ENCODE measurements around the gene PRKCH.

GRCh38 chr14:61494018-61494417 lies 172.6 kb downstream of the PRKCH start:
- TF ChIP-seq, protein P1, sequence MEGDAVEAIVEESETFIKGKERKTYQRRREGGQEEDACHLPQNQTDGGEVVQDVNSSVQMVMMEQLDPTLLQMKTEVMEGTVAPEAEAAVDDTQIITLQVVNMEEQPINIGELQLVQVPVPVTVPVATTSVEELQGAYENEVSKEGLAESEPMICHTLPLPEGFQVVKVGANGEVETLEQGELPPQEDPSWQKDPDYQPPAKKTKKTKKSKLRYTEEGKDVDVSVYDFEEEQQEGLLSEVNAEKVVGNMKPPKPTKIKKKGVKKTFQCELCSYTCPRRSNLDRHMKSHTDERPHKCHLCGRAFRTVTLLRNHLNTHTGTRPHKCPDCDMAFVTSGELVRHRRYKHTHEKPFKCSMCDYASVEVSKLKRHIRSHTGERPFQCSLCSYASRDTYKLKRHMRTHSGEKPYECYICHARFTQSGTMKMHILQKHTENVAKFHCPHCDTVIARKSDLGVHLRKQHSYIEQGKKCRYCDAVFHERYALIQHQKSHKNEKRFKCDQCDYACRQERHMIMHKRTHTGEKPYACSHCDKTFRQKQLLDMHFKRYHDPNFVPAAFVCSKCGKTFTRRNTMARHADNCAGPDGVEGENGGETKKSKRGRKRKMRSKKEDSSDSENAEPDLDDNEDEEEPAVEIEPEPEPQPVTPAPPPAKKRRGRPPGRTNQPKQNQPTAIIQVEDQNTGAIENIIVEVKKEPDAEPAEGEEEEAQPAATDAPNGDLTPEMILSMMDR (IDR thresholded peaks at IDR 0.05): no peak
- no peak for TF ChIP-seq POLR2A (IDR thresholded peaks at IDR 0.05)
